ENCODE data around the gene SRCAP. TPM values are rescaled to one million over a fixed set of nuclear protein-coding genes. Genes with fewer than 3 reads are reported as not detected.

SRCAP gene
- total RNA-seq, 4 donors from 2014 or later, result 43.8 to 135 (median 71.3) TPM

GRCh38 chr16:30761928-30762902 is 63.2 kb downstream of the SRCAP start, which contains the start of the genes CFAP119 and RNF40:
CFAP119 (minus strand) TSS chr16:30762062; CDS start chr16:30761748, 314 bp downstream.
RNF40 (plus strand) TSS chr16:30762322; CDS start chr16:30762546, 224 bp downstream.
- Histone ChIP-seq H3K9me3 (no peaks in the 10 kb centered on the region), H3K27ac (peak within 1 kb of the TSS; percentile 93 to 96 (median 94)), H3K36me3 (peaks cover 0 to 31% (median 14%) of the 10 kb centered on the region in 4 donors), H3K27me3 (no peaks in the 10 kb centered on the region), H3K4me3 (peak within 1 kb of the TSS; percentile 79 to 91 (median 89)), H3K4me1 (peaks cover 20 to 29% (median 25%) of the 10 kb centered on the region in 4 donors)
- DNase-seq, result peak; percentile 96
- intact Hi-C loops (cut with DNase I; ENCODE audit: low total_unique reads) (loop anchor here (5.0 to 10.0 kb wide), 2 partner anchors 57 to 655 kb away; no protein-coding TSS in a partner anchor), in situ Hi-C loops (cut with MboI; ENCODE audit: low pct_ligation_motif_present in 1 of 4, low pct_unique_long_range_greater_than_20kb in 1 of 4, low sequenced_read_pairs in 3 of 4) (no loop called here)
- TF ChIP-seq CTCF (IDR thresholded peaks at IDR 0.05) (no peak), EP300 (IDR thresholded peaks at IDR 0.05; ENCODE audit: low read depth) (no peak), POLR2A (IDR thresholded peaks at IDR 0.05) (peak; percentile 86), POLR2AphosphoS5 (IDR thresholded peaks at IDR 0.05) (peak; percentile 81 to 95 (median 88))
- WGBS, 2 donors (ENCODE audit: low coverage in 1 of 2), result 1% methylated on average over 56 of the region's 60 CpGs; no CpG with 5 or more reads in 1 of the 2 donors

GRCh38 chr16:30762991-30763725 is 64.2 kb downstream of the SRCAP start:
- in situ Hi-C loops (cut with MboI; ENCODE audit: low pct_ligation_motif_present in 1 of 4, low pct_unique_long_range_greater_than_20kb in 1 of 4, low sequenced_read_pairs in 3 of 4), result no loop called here
- H3K27me3 ChIP-seq, result no peaks in the 10 kb centered on the region
- H3K36me3 ChIP-seq, result peaks cover 0 to 40% (median 18%) of the 10 kb centered on the region in 4 donors
- H3K4me1 ChIP-seq, result peaks cover 20 to 29% (median 25%) of the 10 kb centered on the region in 4 donors
- 68 to 71% methylated on average over 1 to 15 of the region's 15 CpGs for WGBS, 2 donors (ENCODE audit: low coverage in 1 of 2)
- TF ChIP-seq CTCF (IDR thresholded peaks at IDR 0.05) (no peak), POLR2A (IDR thresholded peaks at IDR 0.05) (no peak), EP300 (IDR thresholded peaks at IDR 0.05; ENCODE audit: low read depth) (no peak), POLR2AphosphoS5 (IDR thresholded peaks at IDR 0.05) (no peak)
- DNase-seq, result no peak
- intact Hi-C loops (cut with DNase I; ENCODE audit: low total_unique reads), result loop anchor here (5.0 to 10.0 kb wide), 2 partner anchors 58 to 654 kb away; no protein-coding TSS in a partner anchor
- H3K9me3 ChIP-seq, result no peaks in the 10 kb centered on the region
- H3K4me3 ChIP-seq, result peak overlapping the region; percentile 79 to 91 (median 89)
- peak overlapping the region; percentile 93 to 96 (median 94) for H3K27ac ChIP-seq

GRCh38 chr16:30764086-30764485 is 65.1 kb downstream of the SRCAP start:
- no peaks in the 10 kb centered on the region for H3K27me3 ChIP-seq
- TF ChIP-seq CTCF (IDR thresholded peaks at IDR 0.05) (no peak), POLR2A (IDR thresholded peaks at IDR 0.05) (no peak), EP300 (IDR thresholded peaks at IDR 0.05; ENCODE audit: low read depth) (no peak), POLR2AphosphoS5 (IDR thresholded peaks at IDR 0.05) (no peak)
- peaks cover 0 to 50% (median 22%) of the 10 kb centered on the region in 4 donors for H3K36me3 ChIP-seq
- DNase-seq, result no peak
- WGBS, 2 donors (ENCODE audit: low coverage in 1 of 2), result 92 to 93% methylated on average over 5 to 11 of the region's 11 CpGs
- in situ Hi-C loops (cut with MboI; ENCODE audit: low pct_ligation_motif_present in 1 of 4, low pct_unique_long_range_greater_than_20kb in 1 of 4, low sequenced_read_pairs in 3 of 4) (no loop called here), intact Hi-C loops (cut with DNase I; ENCODE audit: low total_unique reads) (loop anchor here (5.0 to 10.0 kb wide), 2 partner anchors 59 to 653 kb away; no protein-coding TSS in a partner anchor)
- H3K9me3 ChIP-seq, result no peaks in the 10 kb centered on the region
- H3K4me3 ChIP-seq, result no peak overlapping the region
- H3K4me1 ChIP-seq, result peaks cover 20 to 29% (median 25%) of the 10 kb centered on the region in 4 donors
- H3K27ac ChIP-seq, result no peak overlapping the region

Measured in transverse colon (tissue), 4 donors.